ENCODE data around the gene CDH23.

DNA sequence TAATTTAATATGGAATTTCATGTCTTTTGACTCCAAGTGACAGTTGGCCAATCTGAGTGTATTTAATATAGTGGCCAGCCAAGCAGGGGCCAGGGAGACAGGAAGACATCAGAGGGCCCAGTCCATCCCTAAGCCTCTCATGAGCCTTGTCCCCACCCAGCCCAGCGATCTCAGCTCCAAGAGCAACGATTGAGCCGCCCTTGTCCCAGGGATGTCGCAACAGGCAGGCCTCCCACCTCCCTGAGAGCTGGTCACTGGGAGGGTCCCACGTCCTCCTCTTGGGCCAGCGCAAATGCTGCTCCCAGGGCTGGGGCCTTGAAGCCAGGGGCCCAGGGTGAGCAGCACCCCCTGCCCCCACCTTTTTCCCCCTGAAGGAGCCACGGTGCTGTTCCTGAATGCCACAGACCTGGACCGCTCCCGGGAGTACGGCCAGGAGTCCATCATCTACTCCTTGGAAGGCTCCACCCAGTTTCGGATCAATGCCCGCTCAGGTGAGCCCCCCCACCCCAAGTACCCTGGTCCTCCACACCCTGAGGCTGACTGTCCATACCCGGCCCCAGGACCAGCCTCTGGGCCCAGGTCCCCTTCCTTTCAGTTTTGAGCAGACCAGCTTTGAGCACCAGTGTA lies 293.5 kb downstream of the CDH23 start:
- TF ChIP-seq RBBP5 (IDR thresholded peaks at IDR 0.05; ENCODE audit: borderline replicate concordance, low read depth, low read length) (no peak), POU5F1 (IDR thresholded peaks at IDR 0.05; ENCODE audit: low read depth, low read length) (no peak), CTCF (IDR thresholded peaks at IDR 0.05; ENCODE audit: control extremely low read depth in 1 of 3, insufficient read depth in 1 of 3, low read depth in 1 of 3, low read length in 3 of 3) (no peak), GTF2F1 (IDR thresholded peaks at IDR 0.05; ENCODE audit: borderline replicate concordance, low read depth, low read length) (no peak), EP300 (IDR thresholded peaks at IDR 0.05; ENCODE audit: borderline replicate concordance in 1 of 2, low read depth in 2 of 2, low read length in 2 of 2) (no peak), ZNF274 (IDR thresholded peaks at IDR 0.05; ENCODE audit: borderline replicate concordance, extremely low read depth, low read length) (no peak), MAX (IDR thresholded peaks at IDR 0.05) (no peak), CREB1 (IDR thresholded peaks at IDR 0.05) (no peak), TAF1 (IDR thresholded peaks at IDR 0.05; ENCODE audit: low read depth, low read length) (no peak)
